ENCODE results near the gene MPG.

The MPG gene

DNA sequence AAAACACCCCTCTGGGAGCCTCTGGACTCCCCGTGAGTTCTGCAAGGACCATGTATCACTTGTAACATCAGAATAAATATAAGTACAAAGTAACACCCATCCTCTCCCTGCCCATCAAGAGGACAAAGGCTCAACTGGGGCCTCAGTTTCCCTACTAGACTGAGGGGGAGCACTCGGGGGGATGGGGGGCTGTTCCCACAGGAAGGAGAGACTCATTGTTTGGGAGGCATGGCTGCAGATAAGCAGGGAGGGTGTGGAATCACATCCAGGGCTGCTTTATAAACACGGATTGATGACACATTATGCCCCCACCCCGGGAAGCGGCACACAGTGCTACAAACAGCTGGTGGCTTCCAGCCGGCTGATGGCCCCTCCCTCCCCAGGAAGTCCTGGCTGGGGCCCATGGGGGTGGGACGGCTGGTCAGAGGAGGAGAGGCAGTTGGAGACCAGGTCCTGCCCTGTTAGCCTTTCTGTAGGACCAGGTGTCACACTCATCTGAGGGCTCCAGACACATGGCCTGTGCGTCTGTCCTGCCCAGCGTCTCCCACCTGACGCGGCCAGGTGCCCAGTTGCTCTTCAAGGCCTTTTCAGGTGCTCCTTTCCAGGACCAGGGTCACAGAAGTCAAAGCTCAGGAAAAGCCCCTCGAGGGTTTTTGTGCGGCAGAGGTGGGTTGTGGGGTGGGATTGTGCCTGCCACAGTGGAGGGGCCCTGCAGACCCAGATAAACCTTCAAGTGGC, 1.3 kb upstream of the MPG start:
- DNase-seq (ENCODE audit: low spot score), result peak; percentile 63
- in situ Hi-C loops (cut with MboI; ENCODE audit: low sequenced_read_pairs, unreplicated experiment), result no loop called here
- TF ChIP-seq, protein P1, sequence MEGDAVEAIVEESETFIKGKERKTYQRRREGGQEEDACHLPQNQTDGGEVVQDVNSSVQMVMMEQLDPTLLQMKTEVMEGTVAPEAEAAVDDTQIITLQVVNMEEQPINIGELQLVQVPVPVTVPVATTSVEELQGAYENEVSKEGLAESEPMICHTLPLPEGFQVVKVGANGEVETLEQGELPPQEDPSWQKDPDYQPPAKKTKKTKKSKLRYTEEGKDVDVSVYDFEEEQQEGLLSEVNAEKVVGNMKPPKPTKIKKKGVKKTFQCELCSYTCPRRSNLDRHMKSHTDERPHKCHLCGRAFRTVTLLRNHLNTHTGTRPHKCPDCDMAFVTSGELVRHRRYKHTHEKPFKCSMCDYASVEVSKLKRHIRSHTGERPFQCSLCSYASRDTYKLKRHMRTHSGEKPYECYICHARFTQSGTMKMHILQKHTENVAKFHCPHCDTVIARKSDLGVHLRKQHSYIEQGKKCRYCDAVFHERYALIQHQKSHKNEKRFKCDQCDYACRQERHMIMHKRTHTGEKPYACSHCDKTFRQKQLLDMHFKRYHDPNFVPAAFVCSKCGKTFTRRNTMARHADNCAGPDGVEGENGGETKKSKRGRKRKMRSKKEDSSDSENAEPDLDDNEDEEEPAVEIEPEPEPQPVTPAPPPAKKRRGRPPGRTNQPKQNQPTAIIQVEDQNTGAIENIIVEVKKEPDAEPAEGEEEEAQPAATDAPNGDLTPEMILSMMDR (IDR thresholded peaks at IDR 0.05; ENCODE audit: borderline replicate concordance, control extremely low read depth, extremely low read depth, insufficient read depth, missing control alignments), result no peak

DNA sequence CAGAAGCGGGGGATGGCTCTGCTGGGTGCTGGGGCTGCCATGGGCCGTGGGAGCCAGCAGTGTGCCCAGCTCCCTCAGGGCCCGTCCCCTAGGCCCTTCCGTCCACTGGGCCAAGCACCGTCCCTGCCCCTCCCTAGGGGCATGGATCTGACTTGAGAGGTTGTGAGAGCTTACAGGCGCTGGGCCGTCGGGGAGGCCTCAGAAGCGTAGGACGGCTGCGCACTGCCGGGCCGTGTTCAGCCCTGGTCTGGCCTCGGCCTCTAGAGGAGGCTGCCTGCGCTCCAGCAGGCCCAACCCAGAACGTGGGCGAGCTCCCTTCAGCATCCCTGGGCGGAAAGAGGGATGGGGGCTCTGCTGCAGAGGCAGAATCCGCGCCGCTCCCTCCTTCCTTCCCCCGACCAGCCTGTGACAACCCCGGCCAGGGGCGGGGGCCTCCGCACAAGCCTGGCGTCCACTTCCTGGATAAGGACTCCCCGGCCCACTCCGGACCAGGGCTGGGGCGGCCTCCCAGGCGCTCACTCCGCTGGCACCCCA, 685 bp upstream of the MPG start:
- peak; percentile 83 for DNase-seq (ENCODE audit: low spot score)
- in situ Hi-C loops (cut with MboI; ENCODE audit: low sequenced_read_pairs, unreplicated experiment), result no loop called here

DNA sequence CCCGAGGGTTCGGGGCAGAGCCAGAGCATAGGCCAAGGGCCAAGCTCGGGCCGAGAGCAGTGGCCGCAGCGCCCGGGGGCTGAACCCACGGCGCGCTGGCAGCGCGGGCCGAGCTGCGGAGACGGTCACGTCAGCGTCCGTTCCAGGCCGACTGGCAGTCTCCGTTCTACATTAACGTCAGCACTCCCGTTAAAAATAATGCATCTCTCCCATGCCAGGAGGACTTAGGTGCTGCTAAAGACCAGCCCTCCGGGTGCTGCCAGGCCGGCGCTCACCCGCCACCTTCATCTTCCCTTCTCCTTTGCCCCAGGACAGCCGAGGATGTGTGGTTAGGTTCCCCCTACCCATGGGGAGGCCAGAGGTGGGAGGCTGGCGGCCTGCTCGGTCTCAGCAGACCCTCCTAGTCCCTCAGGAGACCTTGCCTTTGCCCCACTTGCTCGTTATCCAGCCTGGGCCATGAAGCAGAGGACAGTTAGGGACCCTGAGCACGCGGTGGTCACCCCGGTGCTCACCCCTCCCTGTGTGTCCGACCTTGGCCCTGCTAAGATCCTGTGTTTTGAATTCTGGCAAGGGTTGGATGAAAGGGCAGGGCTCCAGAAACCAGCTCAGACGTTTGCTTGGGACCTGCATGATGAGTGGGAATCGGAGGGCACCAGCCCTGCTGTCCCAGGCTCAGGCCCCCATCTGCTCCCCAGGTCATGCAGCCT, 572 bp downstream of the MPG start:
- peak; percentile 74 for DNase-seq (ENCODE audit: low spot score)
- TF ChIP-seq, protein P1 (IDR thresholded peaks at IDR 0.05; ENCODE audit: borderline replicate concordance, control extremely low read depth, extremely low read depth, insufficient read depth, missing control alignments), result no peak
- in situ Hi-C loops (cut with MboI; ENCODE audit: low sequenced_read_pairs, unreplicated experiment), result no loop called here

More for the DNA sequence above, 685 bp upstream of the MPG start:
- TF ChIP-seq, protein P1 (IDR thresholded peaks at IDR 0.05; ENCODE audit: borderline replicate concordance, control extremely low read depth, extremely low read depth, insufficient read depth, missing control alignments), result no peak

DNA sequence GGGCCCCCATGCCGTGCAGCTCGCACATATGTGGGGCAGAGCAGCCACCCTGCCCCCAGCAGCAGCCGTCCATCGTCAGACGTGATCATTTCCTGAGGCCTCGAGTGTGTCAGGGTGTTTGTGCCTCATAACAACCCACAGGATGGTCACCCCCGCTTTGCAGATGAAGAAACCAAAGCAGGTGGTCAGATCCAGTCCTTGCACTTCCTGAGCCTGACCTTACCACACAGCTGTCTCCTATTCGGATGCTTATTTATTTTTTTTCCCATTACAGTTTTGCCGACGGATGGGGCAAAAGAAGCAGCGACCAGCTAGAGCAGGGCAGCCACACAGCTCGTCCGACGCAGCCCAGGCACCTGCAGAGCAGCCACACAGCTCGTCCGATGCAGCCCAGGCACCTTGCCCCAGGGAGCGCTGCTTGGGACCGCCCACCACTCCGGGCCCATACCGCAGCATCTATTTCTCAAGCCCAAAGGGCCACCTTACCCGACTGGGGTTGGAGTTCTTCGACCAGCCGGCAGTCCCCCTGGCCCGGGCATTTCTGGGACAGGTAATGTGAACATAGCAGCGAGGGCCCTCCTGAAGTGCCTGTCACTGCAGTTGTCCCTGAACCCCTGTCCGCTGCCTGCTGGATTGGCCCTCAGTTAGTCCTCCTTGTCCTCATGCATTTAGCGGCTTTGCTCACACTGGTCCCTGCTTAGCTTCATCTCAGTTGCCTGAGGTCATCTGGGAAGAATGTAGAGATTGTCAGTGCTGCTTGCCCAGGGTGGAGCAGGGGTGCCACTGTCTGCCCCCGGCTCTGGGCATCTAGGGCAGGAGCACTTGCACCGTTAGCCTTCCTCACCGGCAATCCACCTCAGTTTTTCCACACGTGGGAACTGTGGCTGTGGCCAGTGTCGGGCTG, 1.4 kb downstream of the MPG start:
- no peak for DNase-seq (ENCODE audit: low spot score)
- TF ChIP-seq, protein P1 (IDR thresholded peaks at IDR 0.05; ENCODE audit: borderline replicate concordance, control extremely low read depth, extremely low read depth, insufficient read depth, missing control alignments), result no peak
- in situ Hi-C loops (cut with MboI; ENCODE audit: low sequenced_read_pairs, unreplicated experiment), result no loop called here

DNA sequence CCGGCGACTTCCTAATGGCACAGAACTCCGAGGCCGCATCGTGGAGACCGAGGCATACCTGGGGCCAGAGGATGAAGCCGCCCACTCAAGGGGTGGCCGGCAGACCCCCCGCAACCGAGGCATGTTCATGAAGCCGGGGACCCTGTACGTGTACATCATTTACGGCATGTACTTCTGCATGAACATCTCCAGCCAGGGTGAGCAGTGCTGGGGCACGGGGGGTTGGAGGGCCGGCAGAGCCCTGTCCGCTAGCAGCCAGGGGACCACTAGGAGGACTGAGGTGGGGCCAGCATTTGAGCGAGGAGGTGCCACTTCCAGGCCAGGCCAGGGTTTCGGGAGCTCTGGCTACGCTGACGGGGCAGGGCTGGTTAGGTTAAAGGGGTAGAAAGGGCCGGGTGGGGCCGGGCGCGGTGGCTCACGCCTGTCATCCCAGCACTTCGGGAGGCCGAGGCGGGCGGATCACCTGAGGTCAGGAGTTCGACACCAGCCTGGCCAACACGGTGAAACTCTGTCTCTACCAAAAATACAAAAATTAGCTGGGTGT, 5.1 kb downstream of the MPG start:
- TF ChIP-seq, protein P1 (IDR thresholded peaks at IDR 0.05; ENCODE audit: borderline replicate concordance, control extremely low read depth, extremely low read depth, insufficient read depth, missing control alignments), result no peak
- DNase-seq (ENCODE audit: low spot score), result no peak
- in situ Hi-C loops (cut with MboI; ENCODE audit: low sequenced_read_pairs, unreplicated experiment), result no loop called here
